IMR-90 (cell line): ENCODE measurements around the gene PIK3R5. TPM values are rescaled to one million over a fixed set of nuclear protein-coding genes. Genes with fewer than 3 reads are reported as not detected.

Experiments
- ATAC-seq: fragments of 200-7000 bp; cut with Tn5 transposase; 2 replicates; pipeline ENCODE4 v1.9.1; 2020; ENCODE audit warnings: low read depth, mild to moderate bottlenecking, moderate library complexity
- BruUV-seq: library from RNA; stranded (reverse); fragments of 400-500 nt; replicated peaks from 2 replicates; lab custom pipeline; 2021; lab: Mats Ljungman, UMichigan
- CTCF ChIA-PET: fragments of 300-600 bp; formaldehyde crosslinking; extraction: SDS; loops from one replicate; lab custom pipeline; 2021; ENCODE audit warnings: antibody characterized with exemption; lab: Yijun Ruan, JAX
- POLR2A ChIA-PET: fragments of 300-600 bp; sonication (Branson Sonifier 250); formaldehyde crosslinking; loops from one replicate; lab custom pipeline; 2022; ENCODE audit warnings: antibody characterized with exemption; ENCODE audit not compliant: unreplicated experiment; lab: Charles Lee
- DNase-seq: peaks from one replicate; pipeline ENCODE4 v3.0.0; 2013
- H2AFZ ChIP-seq: replicated peaks from 2 replicates; pipeline ENCODE3; 2013; ENCODE audit warnings: low read length, mild to moderate bottlenecking; ENCODE audit not compliant: poor library complexity
- H2AK5ac ChIP-seq: 2 replicates; pipeline ENCODE4 v1.6.1; 2013; ENCODE audit warnings: low read depth, low read length, inconsistent platforms
- H2AK9ac ChIP-seq: replicated peaks from 2 replicates; pipeline ENCODE3; 2013; ENCODE audit warnings: mild to moderate bottlenecking, low read depth, low read length, moderate library complexity; ENCODE audit not compliant: poor library complexity
- H2BK120ac ChIP-seq: 2 replicates; pipeline ENCODE4 v1.6.1; 2013; ENCODE audit warnings: low read depth, low read length, inconsistent platforms
- H2BK15ac ChIP-seq: 3 replicates; pipeline ENCODE4 v1.6.1; 2013; ENCODE audit warnings: low read depth, low read length, inconsistent platforms
- H2BK20ac ChIP-seq: 2 replicates; pipeline ENCODE4 v1.6.1; 2013; ENCODE audit warnings: low read depth, mild to moderate bottlenecking, inconsistent platforms, low read length, moderate library complexity
- H2BK5ac ChIP-seq: 2 replicates; pipeline ENCODE4 v1.6.1; 2013; ENCODE audit warnings: mild to moderate bottlenecking, low read depth, low read length, inconsistent platforms; ENCODE audit not compliant: poor library complexity, severe bottlenecking
- H3K14ac ChIP-seq: replicated peaks from 2 replicates; pipeline ENCODE4 v1.6.1; 2013; ENCODE audit warnings: low read depth, low read length, inconsistent platforms
- H3K18ac ChIP-seq: 2 replicates; pipeline ENCODE4 v1.6.1; 2013; ENCODE audit warnings: low read depth, low read length, control low read depth
- H3K23ac ChIP-seq: 2 replicates; pipeline ENCODE4 v1.6.1; 2013; ENCODE audit warnings: low read depth, low read length, inconsistent platforms
- H3K27ac ChIP-seq: 2 replicates; pipeline ENCODE4 v1.5.1; 2013; ENCODE audit warnings: mild to moderate bottlenecking, control low read depth, low read length; ENCODE audit not compliant: insufficient read depth
- H3K27me3 ChIP-seq: 2 replicates; pipeline ENCODE4 v1.6.1; 2013; ENCODE audit warnings: low read length; ENCODE audit not compliant: control insufficient read depth, insufficient read depth
- H3K36me3 ChIP-seq: 2 replicates; pipeline ENCODE4 v1.6.1; 2013; ENCODE audit warnings: low read length, mixed read lengths; ENCODE audit not compliant: control insufficient read depth, insufficient read depth
- H3K4ac ChIP-seq: 2 replicates; pipeline ENCODE4 v1.6.1; 2013; ENCODE audit warnings: low read depth, low read length, inconsistent platforms
- H3K4me1 ChIP-seq: 2 replicates; pipeline ENCODE4 v1.6.1; 2013; ENCODE audit warnings: low read length, mixed read lengths; ENCODE audit not compliant: control insufficient read depth, insufficient read depth
- H3K4me2 ChIP-seq: 2 replicates; pipeline ENCODE4 v1.6.1; 2013; ENCODE audit warnings: low read depth, mild to moderate bottlenecking, control low read depth, low read length, moderate library complexity
- H3K4me3 ChIP-seq: 2 replicates; pipeline ENCODE4 v1.5.1; 2013; ENCODE audit warnings: low read depth, mild to moderate bottlenecking, control low read depth, low read length, moderate library complexity; ENCODE audit not compliant: insufficient read depth
- H3K56ac ChIP-seq: 2 replicates; pipeline ENCODE4 v1.6.1; 2013; ENCODE audit warnings: low read length, inconsistent platforms; ENCODE audit not compliant: insufficient read depth; ENCODE audit errors: extremely low read depth
- H3K79me1 ChIP-seq, 2 experiments: 2 replicates each; pipeline ENCODE4 v1.6.1; 2013; ENCODE audit warnings: low read length in 2 of 2, inconsistent platforms in 1 of 2, low read depth in 1 of 2
- H3K9ac ChIP-seq: 2 replicates; pipeline ENCODE4 v1.6.1; 2013; ENCODE audit warnings: low read depth, low read length, control low read depth
- H3K9me1 ChIP-seq: 2 replicates; pipeline ENCODE4 v1.6.1; 2013; ENCODE audit warnings: low read length, inconsistent platforms; ENCODE audit not compliant: insufficient read depth
- H3K9me3 ChIP-seq: 2 replicates; pipeline ENCODE4 v1.6.1; 2013; ENCODE audit warnings: low read length; ENCODE audit not compliant: control insufficient read depth, insufficient read depth
- H4K20me1 ChIP-seq: 2 replicates; pipeline ENCODE4 v1.6.1; 2013; ENCODE audit warnings: low read length, inconsistent platforms; ENCODE audit not compliant: insufficient read depth
- H4K5ac ChIP-seq: 2 replicates; pipeline ENCODE4 v1.6.1; 2013; ENCODE audit warnings: mild to moderate bottlenecking, low read depth, low read length, control low read depth
- H4K8ac ChIP-seq, 2 experiments: 2 replicates each; pipeline ENCODE4 v1.6.1; 2013; ENCODE audit warnings: low read depth in 2 of 2, low read length in 2 of 2, control low read depth in 1 of 2, inconsistent platforms in 1 of 2
- H4K91ac ChIP-seq: 2 replicates; pipeline ENCODE4 v1.6.1; 2013; ENCODE audit warnings: low read depth, low read length, inconsistent platforms; ENCODE audit not compliant: insufficient read depth
- BHLHE40 ChIP-seq: fragments of 150-350 bp; IDR thresholded peaks from 2 replicates; pipeline ENCODE4 v1.6.1; 2016; ENCODE audit warnings: mild to moderate bottlenecking, low read depth, low read length
- CHD1 ChIP-seq: IDR thresholded peaks from 2 replicates; pipeline ENCODE4 v1.6.1; 2012; ENCODE audit warnings: low read depth, low read length, improper control_type of control experiment
- CTCF ChIP-seq: conservative IDR thresholded peaks from 2 replicates; pipeline ENCODE4 v1.5.1; 2012; ENCODE audit warnings: mild to moderate bottlenecking, low read depth, low read length, improper control_type of control experiment
- FOS ChIP-seq: fragments of 150-350 bp; IDR thresholded peaks from 2 replicates; pipeline ENCODE4 v1.6.1; 2016; ENCODE audit warnings: low read depth, low read length
- MAFK ChIP-seq: IDR thresholded peaks from 2 replicates; pipeline ENCODE4 v1.6.1; 2012; ENCODE audit warnings: low read depth, low read length, improper control_type of control experiment
- MAZ ChIP-seq: IDR thresholded peaks from 2 replicates; pipeline ENCODE4 v1.6.1; 2012; ENCODE audit warnings: low read depth, mild to moderate bottlenecking, low read length, improper control_type of control experiment, moderate library complexity, borderline replicate concordance
- MXI1 ChIP-seq: IDR thresholded peaks from 2 replicates; pipeline ENCODE4 v1.6.1; 2012; ENCODE audit warnings: low read depth, mild to moderate bottlenecking, low read length, moderate library complexity, borderline replicate concordance
- NFE2L2 ChIP-seq: fragments of 150-350 bp; IDR thresholded peaks from 2 replicates; pipeline ENCODE4 v1.6.1; 2016; ENCODE audit warnings: low read depth, mild to moderate bottlenecking, low read length
- POLR2A ChIP-seq: IDR thresholded peaks from 2 replicates; pipeline ENCODE4 v1.6.1; 2012; ENCODE audit warnings: mild to moderate bottlenecking, low read depth, low read length
- RAD21 ChIP-seq: IDR thresholded peaks from 2 replicates; pipeline ENCODE4 v1.6.1; 2012; ENCODE audit warnings: low read length, improper control_type of control experiment
- RCOR1 ChIP-seq: IDR thresholded peaks from 2 replicates; pipeline ENCODE4 v1.6.1; 2012; ENCODE audit warnings: mild to moderate bottlenecking, low read length, improper control_type of control experiment; ENCODE audit not compliant: insufficient replicate concordance
- RFX5 ChIP-seq: IDR thresholded peaks from 2 replicates; pipeline ENCODE4 v1.8.0; 2012; ENCODE audit warnings: low read depth, mild to moderate bottlenecking, low read length, moderate library complexity
- SMC3 ChIP-seq: fragments of 150-350 bp; IDR thresholded peaks from 2 replicates; pipeline ENCODE4 v1.6.1; 2016; ENCODE audit warnings: low read depth, mild to moderate bottlenecking, antibody characterized with exemption, low read length, moderate library complexity
- USF2 ChIP-seq: fragments of 150-350 bp; IDR thresholded peaks from 2 replicates; pipeline ENCODE4 v1.6.1; 2017; ENCODE audit warnings: mild to moderate bottlenecking, antibody characterized with exemption, low read length, low read depth
- WGBS, 2 experiments: methylation state at CpG; one replicate each; pipeline versions ENCODE4 v1.1.5 to v1.1.7; 2013; ENCODE audit warnings: missing lambda C conversion rate in 2 of 2; ENCODE audit not compliant: insufficient read length in 1 of 2; ENCODE audit errors: extremely low coverage in 2 of 2; 5-methylcytosine and 5-hydroxymethylcytosine counted together
- dilution Hi-C: fragments of 300-500 bp; cut with HindIII; formaldehyde crosslinking; loops from one replicate; pipeline ENCODE4 v1.14.3; 2018; ENCODE audit warnings: low sequenced_read_pairs; ENCODE audit not compliant: unreplicated experiment
- in situ Hi-C: fragments of 300-500 bp; cut with MboI; formaldehyde crosslinking; loops from 3 replicates; pipeline ENCODE4 v1.14.3; 2019; ENCODE audit warnings: low sequenced_read_pairs, inconsistent platforms, mixed read lengths
- intact Hi-C: fragments of 100-400 bp; cut with micrococcal nuclease; formaldehyde crosslinking; loops from 2 replicates; pipeline ENCODE4 v1.10.0; 2022
- polyA plus RNA-seq, 3 experiments: library from polyadenylated mRNA; depleted of rRNA; stranded (reverse); fragments of >200 nt; gene quantifications; 2 replicates each; pipeline ENCODE4 v1.2.3, GENCODE V29; 2012; ENCODE audit warnings: low replicate concordance in 1 of 3
- total RNA-seq: library from RNA; depleted of rRNA; stranded (reverse); fragments of >200 nt; gene quantifications from 2 replicates; pipeline ENCODE4 v1.2.3, GENCODE V29; 2012
- TF ChIP-seq, protein P1 (sequence below): fragments of 150-350 bp; IDR thresholded peaks from 2 replicates; pipeline ENCODE4 v1.6.1; 2016; ENCODE audit warnings: low read depth, mild to moderate bottlenecking, low read length, moderate library complexity, borderline replicate concordance

The PIK3R5 gene
- total and polyA plus RNA-seq, 2 of the 4 experiments (the other 2 are of a cell fraction): not detected

DNA sequence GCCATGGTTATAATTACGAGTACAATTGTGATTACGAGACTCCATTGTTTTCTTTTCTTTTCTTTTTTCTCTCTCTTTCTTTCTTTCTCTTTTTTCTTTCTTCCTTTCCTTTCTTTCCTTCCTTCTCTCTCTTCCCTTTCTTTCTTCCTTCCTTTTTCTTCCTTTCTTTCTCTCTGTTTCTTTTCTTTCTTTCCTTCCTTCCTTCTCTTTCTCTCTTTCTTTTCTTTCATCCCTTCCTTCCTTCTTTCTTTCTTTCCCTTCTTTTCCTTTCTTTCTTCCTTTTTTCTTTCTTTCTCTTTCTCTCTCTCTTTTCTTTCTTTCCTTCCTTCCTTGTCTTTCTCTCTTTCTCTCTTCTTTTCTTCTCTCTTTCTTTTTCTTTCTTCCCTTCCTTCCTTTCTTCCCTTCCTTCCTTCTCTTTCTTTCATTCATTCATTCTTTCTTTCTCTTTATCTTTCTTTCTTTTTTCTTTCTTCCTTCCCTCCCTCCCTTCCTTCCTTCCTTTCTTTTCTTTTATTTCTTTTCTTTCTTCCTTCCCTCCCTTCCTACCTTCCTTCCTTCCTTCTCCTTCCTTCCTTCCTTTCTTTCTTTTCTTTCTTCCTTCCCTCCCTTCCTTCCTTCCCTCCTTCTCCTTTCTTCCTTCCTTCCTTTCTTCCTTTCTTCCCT lies 41.7 kb upstream of the PIK3R5 start:
- CTCF ChIA-PET: interaction anchor here (0.7 kb wide), 1 partner anchor 548 kb away, joined by 3 read pairs; no protein-coding TSS in a partner anchor
- Histone ChIP-seq H3K27me3 (peaks cover 31% of the 10 kb centered on the region), H3K18ac (no peak overlapping the region), H3K23ac (no peak overlapping the region), H3K9ac (no peak overlapping the region), H4K91ac (no peak overlapping the region), H3K4ac (no peak overlapping the region), H2AFZ (no peak overlapping the region), H2BK15ac (no peak overlapping the region), H2AK9ac (no peak overlapping the region), H3K9me3 (no peaks in the 10 kb centered on the region), H3K79me1 (no peaks in the 10 kb centered on the region), H3K4me1 (no peaks in the 10 kb centered on the region), H2BK5ac (no peak overlapping the region), H3K9me1 (no peaks in the 10 kb centered on the region), H3K36me3 (no peaks in the 10 kb centered on the region), H4K8ac (no peak overlapping the region), H3K14ac (no peak overlapping the region), H2AK5ac (no peak overlapping the region), H2BK120ac (no peak overlapping the region), H3K4me3 (no peak overlapping the region), H3K4me2 (no peak overlapping the region), H3K56ac (no peak overlapping the region), H4K5ac (no peak overlapping the region), H2BK20ac (no peak overlapping the region), H3K27ac (no peak overlapping the region), H4K20me1 (no peaks in the 10 kb centered on the region)
- POLR2A ChIA-PET: no interaction called here
- in situ Hi-C loops (no loop called here), dilution Hi-C loops (no loop called here), intact Hi-C loops (no loop called here)
- no TSS peak for BruUV-seq
- no peak for TF ChIP-seq FOS
- TF ChIP-seq RAD21: no peak
- no peak for TF ChIP-seq SMC3
- TF ChIP-seq CTCF: no peak
- no peak for TF ChIP-seq RFX5
- no peak for TF ChIP-seq RCOR1
- no peak for TF ChIP-seq MAZ
- TF ChIP-seq POLR2A: no peak
- no peak for TF ChIP-seq CHD1
- no peak for TF ChIP-seq NFE2L2
- TF ChIP-seq MXI1: no peak
- TF ChIP-seq BHLHE40: no peak
- TF ChIP-seq USF2: no peak
- TF ChIP-seq MAFK: no peak
- TF ChIP-seq, protein P1, sequence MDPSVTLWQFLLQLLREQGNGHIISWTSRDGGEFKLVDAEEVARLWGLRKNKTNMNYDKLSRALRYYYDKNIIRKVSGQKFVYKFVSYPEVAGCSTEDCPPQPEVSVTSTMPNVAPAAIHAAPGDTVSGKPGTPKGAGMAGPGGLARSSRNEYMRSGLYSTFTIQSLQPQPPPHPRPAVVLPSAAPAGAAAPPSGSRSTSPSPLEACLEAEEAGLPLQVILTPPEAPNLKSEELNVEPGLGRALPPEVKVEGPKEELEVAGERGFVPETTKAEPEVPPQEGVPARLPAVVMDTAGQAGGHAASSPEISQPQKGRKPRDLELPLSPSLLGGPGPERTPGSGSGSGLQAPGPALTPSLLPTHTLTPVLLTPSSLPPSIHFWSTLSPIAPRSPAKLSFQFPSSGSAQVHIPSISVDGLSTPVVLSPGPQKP: no peak
- no peak for ATAC-seq
- no CpG with 5 or more reads among the region's 2 CpGs for WGBS, 2 experiments
- DNase-seq: no peak
